ENCODE results near the gene DUS3L.

GRCh38 chr19:5774921-5775320, 16.0 kb downstream of the DUS3L start:
- TF ChIP-seq CTCF (IDR thresholded peaks at IDR 0.05; ENCODE audit: control extremely low read depth in 1 of 3, insufficient read depth in 1 of 3, low read depth in 1 of 3, low read length in 3 of 3) (no peak), HDAC6 (IDR thresholded peaks at IDR 0.05; ENCODE audit: low read depth, low read length) (no peak), ATF3 (IDR thresholded peaks at IDR 0.05; ENCODE audit: insufficient read depth, low read depth, low read length) (no peak), EZH2 (IDR thresholded peaks at IDR 0.05; ENCODE audit: low read depth, low read length, severe bottlenecking) (no peak), NRF1 (IDR thresholded peaks at IDR 0.05; ENCODE audit: low read depth, low read length) (no peak), EGR1 (IDR thresholded peaks at IDR 0.05; ENCODE audit: borderline replicate concordance, low read depth, low read length) (no peak), EP300 (IDR thresholded peaks at IDR 0.05; ENCODE audit: borderline replicate concordance in 1 of 2, low read depth in 2 of 2, low read length in 2 of 2) (no peak), POLR2A (IDR thresholded peaks at IDR 0.05; ENCODE audit: control extremely low read depth in 1 of 2, low read depth in 2 of 2, low read length in 2 of 2) (no peak), SIN3A (conservative IDR thresholded peaks at IDR 0.05 in 1 of 2, IDR thresholded peaks at IDR 0.05 in 1 of 2; ENCODE audit: low read depth in 1 of 2, low read length in 2 of 2) (no peak)
